Pulmonary artery endothelial cell (primary cell): ENCODE measurements around the gene KCND1. TPM values are rescaled to one million over a fixed set of nuclear protein-coding genes. Genes with fewer than 3 reads are reported as not detected.
A peak's percentile ranks its signal among the peaks of the same experiment; 100 is the strongest.
"Not testable (repeated sequence)": the region's sequence is repeated elsewhere in the genome, so short reads cannot be mapped to it uniquely, and the experiment has no call there.

ENCODE experiments used
- DNase-seq: peaks from one replicate; pipeline ENCODE4 v3.0.0-alpha.2; 2011; ENCODE audit warnings: low read depth, low spot score
- total RNA-seq: library from RNA; depleted of rRNA; stranded (reverse); fragments of >200 nt; gene quantifications from 2 replicates; pipeline ENCODE4 v1.2.3, GENCODE V29; 2014

KCND1 gene
- 0.13 and 0.32 TPM in 2 replicates for total RNA-seq

- DNase-seq: no peak
Measured at GRCh38 chrX:48971249-48972219, at the start of gene KCND1. KCND1 (minus strand) TSS chrX:48971844; CDS start chrX:48970271, 1,573 bp downstream.

- DNase-seq: no peak
Measured at GRCh38 chrX:49019599-49020249, 48.1 kb upstream of the KCND1 start.

- no peak for DNase-seq
Measured at GRCh38 chrX:49019050-49019449, 47.4 kb upstream of the KCND1 start.

GRCh38 chrX:49003696-49004095, 32.1 kb upstream of the KCND1 start:
- DNase-seq: no peak

- DNase-seq: peak; percentile 78
Measured at GRCh38 chrX:49002091-49002935, 30.7 kb upstream of the KCND1 start, which contains the start of gene GRIPAP1. GRIPAP1 (minus strand) TSS chrX:49002264; CDS start chrX:49002229, 35 bp downstream.

GRCh38 chrX:49001521-49002090, 30.0 kb upstream of the KCND1 start:
- DNase-seq: no peak

GRCh38 chrX:49000636-49001035, 29.0 kb upstream of the KCND1 start:
- no peak for DNase-seq

- DNase-seq: no peak
Measured at GRCh38 chrX:48999030-48999429, 27.4 kb upstream of the KCND1 start.

- DNase-seq: no peak
Measured at GRCh38 chrX:48998391-48998790, 26.7 kb upstream of the KCND1 start.

GRCh38 chrX:48997865-48998264, 26.2 kb upstream of the KCND1 start:
- no peak for DNase-seq

GRCh38 chrX:48997455-48997854, 25.8 kb upstream of the KCND1 start:
- no peak for DNase-seq

- DNase-seq: no peak
Measured at GRCh38 chrX:48996969-48997368, 25.3 kb upstream of the KCND1 start.

GRCh38 chrX:48992341-48992740, 20.7 kb upstream of the KCND1 start:
- DNase-seq: no peak

- DNase-seq: peak; percentile 52
Measured at GRCh38 chrX:48989483-48989882, 17.8 kb upstream of the KCND1 start.

GRCh38 chrX:48983896-48984295, 12.3 kb upstream of the KCND1 start:
- DNase-seq: no peak

GRCh38 chrX:48983081-48983480, 11.4 kb upstream of the KCND1 start:
- DNase-seq: no peak

- DNase-seq: no peak
Measured at GRCh38 chrX:48981178-48981577, 9.5 kb upstream of the KCND1 start.

GRCh38 chrX:48980341-48980740, 8.7 kb upstream of the KCND1 start:
- DNase-seq: not testable (repeated sequence)

GRCh38 chrX:48978226-48978625, 6.6 kb upstream of the KCND1 start:
- no peak for DNase-seq

- DNase-seq: no peak
Measured at GRCh38 chrX:48976086-48976485, 4.4 kb upstream of the KCND1 start.

GRCh38 chrX:48975541-48975940, 3.9 kb upstream of the KCND1 start:
- no peak for DNase-seq
